Hematopoietic multipotent progenitor cell (in vitro differentiated cells): ENCODE results near the gene DPH7. TPM values are rescaled to one million over a fixed set of nuclear protein-coding genes. Genes with fewer than 3 reads are reported as not detected.
"Not testable (repeated sequence)": the region's sequence is repeated elsewhere in the genome, so short reads cannot be mapped to it uniquely, and the experiment has no call there.

Experiments
- DNase-seq, 3 donors: peaks; one replicate each; pipeline ENCODE4 v3.0.0-alpha.2; 2011 to 2015; ENCODE audit warnings: low read depth in 2 of 3, low spot score in 2 of 3
- total RNA-seq: library from RNA; depleted of rRNA; stranded (reverse); fragments of >200 nt; gene quantifications from one replicate; pipeline ENCODE4 v1.2.3, GENCODE V29; 2012

DPH7 gene
- total RNA-seq, 1 donor = 25.0 TPM

DNA sequence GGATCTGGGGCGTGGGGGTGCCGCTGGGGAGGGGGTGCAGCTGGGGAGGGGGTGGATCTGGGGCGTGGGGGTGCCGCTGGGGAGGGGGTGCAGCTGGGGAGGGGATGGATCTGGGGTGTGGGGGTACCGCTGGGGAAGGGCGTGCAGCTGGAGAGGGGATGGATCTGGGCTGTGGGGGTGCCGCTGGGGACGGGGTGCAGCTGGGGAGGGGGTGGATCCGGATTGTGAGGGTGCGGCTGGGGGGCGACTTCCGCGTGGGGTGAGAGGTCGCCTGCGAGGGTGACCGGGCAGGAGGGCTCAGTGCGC, 27.8 kb downstream of the DPH7 start:
- DNase-seq = not testable (repeated sequence)

- peak in 2 of 3 donors; percentile 70 to 73 for DNase-seq
Measured at GRCh38 chr9:137550231-137550621, 28.5 kb downstream of the DPH7 start, which contains the start of gene PNPLA7. PNPLA7 (minus strand) TSS chr9:137550402; CDS start chr9:137550197, 205 bp downstream.

- no peak for DNase-seq
Measured at GRCh38 chr9:137547687-137548543, 30.8 kb downstream of the DPH7 start.

DNA sequence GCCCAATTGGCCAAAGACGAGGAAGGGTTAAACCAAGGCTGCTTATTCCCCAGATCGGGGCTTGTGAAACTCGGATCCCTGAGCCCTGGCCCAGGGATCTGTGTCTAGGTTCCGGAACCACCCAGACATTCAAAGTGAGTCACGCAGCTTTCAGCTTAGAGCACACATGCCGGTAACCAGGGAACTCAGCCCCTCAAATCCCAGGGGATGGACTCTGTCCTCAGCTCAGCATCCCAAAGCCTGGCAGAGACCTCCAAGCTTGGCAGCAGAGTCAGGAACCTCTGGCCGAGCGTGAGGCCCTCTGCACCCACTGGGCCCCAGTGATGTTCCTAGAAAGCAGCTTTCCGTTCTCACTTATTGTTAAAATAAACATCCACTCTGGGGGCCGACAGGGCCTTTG, 33.6 kb downstream of the DPH7 start:
- no peak for DNase-seq

- DNase-seq = no peak
Measured at GRCh38 chr9:137544176-137544760, 34.5 kb downstream of the DPH7 start.

- DNase-seq = no peak
Measured at GRCh38 chr9:137543237-137543963, 35.3 kb downstream of the DPH7 start.

DNA sequence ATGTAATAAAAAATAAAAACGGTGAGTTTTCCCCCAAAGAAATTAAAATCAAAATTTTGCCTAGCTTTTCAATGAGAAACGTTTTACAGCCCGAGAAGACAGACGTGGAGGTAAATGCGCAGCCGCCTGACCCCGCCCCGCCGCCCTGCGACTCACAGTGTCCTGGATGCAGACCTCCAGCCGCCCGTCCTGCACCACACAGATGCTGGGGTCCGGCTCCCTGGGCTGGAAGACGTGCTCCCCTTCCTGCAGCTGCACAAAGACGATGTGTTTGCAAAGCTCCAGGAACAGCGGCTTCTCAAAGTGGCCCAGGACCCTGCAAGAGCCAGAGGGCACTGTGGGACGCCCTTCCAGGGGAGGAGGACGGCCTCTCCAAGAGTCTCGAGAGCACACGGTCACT, 36.2 kb downstream of the DPH7 start:
- no peak for DNase-seq

DNA sequence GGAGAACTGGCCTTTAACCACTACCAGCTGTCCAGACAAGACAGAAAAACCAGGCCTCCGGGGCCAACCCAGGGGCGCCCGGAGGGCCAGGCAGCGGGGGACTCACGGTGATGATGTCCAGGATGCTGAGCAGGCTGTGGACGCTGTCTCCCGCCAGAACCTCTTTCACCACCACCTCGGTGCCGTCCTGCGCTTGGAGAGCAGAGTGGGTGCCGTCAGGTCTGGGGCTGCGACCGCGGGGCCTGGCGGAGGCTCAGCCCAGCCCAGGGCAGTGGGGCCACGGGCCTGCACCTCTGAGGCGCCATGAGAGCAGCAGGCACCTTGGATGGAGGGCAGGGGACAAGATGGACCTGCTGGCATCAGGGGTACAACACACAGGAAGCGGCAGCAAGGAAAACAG, 38.2 kb downstream of the DPH7 start:
- no peak for DNase-seq

- no peak for DNase-seq
Measured at GRCh38 chr9:137538058-137538457, 40.7 kb downstream of the DPH7 start.

DNA sequence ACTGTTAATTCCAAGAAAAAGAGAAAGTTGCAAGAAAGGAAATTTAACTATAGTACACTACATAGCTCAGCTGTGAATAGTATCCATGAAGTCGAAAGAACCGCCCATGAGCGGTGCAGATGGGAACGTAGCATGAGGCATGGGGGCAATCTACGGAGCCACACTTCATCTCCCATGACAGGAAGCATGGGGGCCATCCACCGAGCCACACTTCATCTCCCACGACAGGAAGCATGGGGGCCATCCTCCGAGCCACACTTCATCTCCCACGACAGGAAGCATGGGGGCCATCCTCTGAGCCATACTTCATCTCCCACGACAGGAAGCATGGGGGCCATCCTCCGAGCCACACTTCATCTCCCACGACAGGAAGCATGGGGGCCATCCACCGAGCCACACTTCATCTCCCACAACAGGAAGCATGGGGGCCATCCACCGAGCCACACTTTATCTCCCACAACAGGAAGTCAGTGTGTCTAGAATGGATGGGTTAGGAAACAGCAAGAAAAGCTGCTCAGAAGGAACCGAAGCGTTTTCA, 42.1 kb downstream of the DPH7 start:
- peak in 2 of 3 donors; percentile 43 to 80 for DNase-seq

- DNase-seq = no peak
Measured at GRCh38 chr9:137535120-137535428, 43.7 kb downstream of the DPH7 start.

- peak in 2 of 3 donors; percentile 46 to 63 for DNase-seq
Measured at GRCh38 chr9:137534256-137535119, 44.2 kb downstream of the DPH7 start.

- not testable (repeated sequence) for DNase-seq
Measured at GRCh38 chr9:137532891-137533468, 45.7 kb downstream of the DPH7 start.

GRCh38 chr9:137531099-137531765, 47.5 kb downstream of the DPH7 start:
- DNase-seq = no peak

DNA sequence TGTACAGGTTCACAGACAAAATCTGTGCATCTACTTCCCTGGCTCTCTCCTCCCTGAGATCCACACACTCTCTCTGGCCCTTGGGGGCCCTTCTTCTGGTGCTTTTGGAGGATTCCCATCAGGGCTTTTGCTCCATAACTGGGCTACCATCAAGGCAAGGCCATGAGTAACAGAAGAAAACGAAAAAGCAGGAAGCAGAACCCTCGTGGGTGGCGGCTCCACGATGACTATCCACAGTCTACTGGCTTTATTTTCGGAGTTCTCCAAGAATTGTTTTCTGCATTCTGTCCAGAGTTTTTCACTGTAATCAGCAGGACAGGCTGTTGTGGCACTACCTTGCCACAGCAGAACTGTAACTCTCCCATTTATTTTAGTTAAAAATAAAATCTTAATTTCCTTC, 48.4 kb downstream of the DPH7 start:
- DNase-seq = no peak

GRCh38 chr9:137524981-137525317, 53.8 kb downstream of the DPH7 start:
- DNase-seq = no peak

DNA sequence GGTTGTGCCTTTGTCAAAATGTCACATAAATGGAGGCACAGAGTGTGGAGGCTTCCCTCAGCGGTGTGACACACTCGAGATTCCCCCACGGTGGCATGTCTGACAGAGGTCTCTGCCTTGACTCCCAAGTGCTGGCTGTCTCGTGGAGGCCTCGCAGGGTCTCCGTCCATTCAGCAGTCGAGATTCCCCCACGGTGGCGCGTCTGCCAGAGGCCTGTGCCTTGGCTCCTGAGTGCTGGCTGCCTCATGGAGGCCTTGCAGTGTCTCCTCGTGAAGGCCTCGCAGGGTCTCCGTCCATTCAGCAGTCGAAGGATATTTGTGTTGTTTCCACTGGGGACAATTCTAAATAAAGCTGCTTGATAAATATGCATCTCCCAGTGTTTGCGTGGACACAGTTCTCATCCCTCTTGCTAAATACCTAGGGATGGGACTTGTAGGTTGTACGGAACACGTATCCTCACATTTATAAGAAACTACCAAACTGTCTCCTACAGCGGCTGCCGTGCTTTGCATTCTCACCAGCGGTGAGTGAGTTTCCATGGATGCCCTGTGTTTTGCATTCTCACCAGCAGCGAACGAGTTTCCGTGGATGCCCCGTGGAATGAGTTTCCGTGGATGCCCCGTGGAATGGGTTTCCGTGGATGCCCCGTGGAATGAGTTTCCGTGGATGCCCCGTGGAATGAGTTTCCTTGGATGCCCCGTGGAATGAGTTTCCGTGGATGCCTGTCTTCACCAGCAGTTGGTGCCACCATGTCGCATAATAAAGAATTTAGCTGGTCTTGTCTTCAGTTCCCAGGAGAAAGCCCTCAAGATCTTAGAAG, 54.4 kb downstream of the DPH7 start:
- no peak for DNase-seq

GRCh38 chr9:137522746-137523455, 55.8 kb downstream of the DPH7 start:
- DNase-seq = no peak
